Measurements from ENCODE around the gene TCEAL9. TPM values are rescaled to one million over a fixed set of nuclear protein-coding genes. Genes with fewer than 3 reads are reported as not detected.

TCEAL9 gene
- total RNA-seq, 6 experiments from 2014 or later, result 2.5 to 14.3 (median 9.1) TPM

- DNase-seq (peak; percentile 48 to 71 (median 63)), ATAC-seq (peak; percentile 70 to 88 (median 82))
- Histone ChIP-seq H3K36me3 (no peaks in the 10 kb centered on the region), H3K4me1 (no peaks in the 10 kb centered on the region), H3K27me3 (no peaks in the 10 kb centered on the region), H3K9me3 (no peaks in the 10 kb centered on the region), H3K27ac (no peak overlapping the region), H3K4me3 (peak overlapping the region; percentile 31 to 58 (median 35))
- 18% methylated on average over 13 of the region's 19 CpGs for WGBS (ENCODE audit: insufficient coverage, low coverage, low lambda C conversion rate, missing lambda C conversion rate)
- TF ChIP-seq CTCF (IDR thresholded peaks at IDR 0.05), result no peak
- peak; percentile 34 for TF ChIP-seq POLR2A (IDR thresholded peaks at IDR 0.05)
- intact Hi-C loops (cut with DNase I), result no loop called here
Observed at GRCh38 chrX:103404231-103405008, 48.1 kb downstream of the TCEAL9 start.

- 8% methylated on average over 7 of the region's 7 CpGs for WGBS (ENCODE audit: insufficient coverage, low coverage, low lambda C conversion rate, missing lambda C conversion rate)
- Histone ChIP-seq H3K36me3 (no peaks in the 10 kb centered on the region), H3K4me1 (no peaks in the 10 kb centered on the region), H3K9me3 (no peaks in the 10 kb centered on the region), H3K27me3 (no peaks in the 10 kb centered on the region), H3K27ac (no peak overlapping the region), H3K4me3 (peak overlapping the region; percentile 31 to 58 (median 35))
- TF ChIP-seq CTCF (IDR thresholded peaks at IDR 0.05) (no peak), POLR2A (IDR thresholded peaks at IDR 0.05) (no peak)
- intact Hi-C loops (cut with DNase I), result no loop called here
- DNase-seq (no peak), ATAC-seq (peak in 3 of 4 donors; percentile 44 to 53 (median 44))
Observed at GRCh38 chrX:103405009-103405333, 48.7 kb downstream of the TCEAL9 start.

- H3K4me3 ChIP-seq, result no peak overlapping the region
- 33% methylated on average over 1 of the region's 1 CpG for WGBS (ENCODE audit: insufficient coverage, low coverage, low lambda C conversion rate, missing lambda C conversion rate)
- intact Hi-C loops (cut with DNase I), result no loop called here
- no peaks in the 10 kb centered on the region for H3K4me1 ChIP-seq
- no peaks in the 10 kb centered on the region for H3K27me3 ChIP-seq
- ATAC-seq, result no peak
- H3K36me3 ChIP-seq, result no peaks in the 10 kb centered on the region
- DNase-seq, result no peak
- H3K9me3 ChIP-seq, result no peaks in the 10 kb centered on the region
- TF ChIP-seq POLR2A (IDR thresholded peaks at IDR 0.05), result no peak
- no peak for TF ChIP-seq CTCF (IDR thresholded peaks at IDR 0.05)
- H3K27ac ChIP-seq, result no peak overlapping the region
Observed at GRCh38 chrX:103406256-103406655, 50.0 kb downstream of the TCEAL9 start.

- Histone ChIP-seq H3K36me3 (no peaks in the 10 kb centered on the region), H3K27ac (no peak overlapping the region), H3K4me3 (no peak overlapping the region), H3K9me3 (no peaks in the 10 kb centered on the region), H3K4me1 (no peaks in the 10 kb centered on the region), H3K27me3 (no peaks in the 10 kb centered on the region)
- ATAC-seq, result no peak
- TF ChIP-seq CTCF (IDR thresholded peaks at IDR 0.05) (no peak), POLR2A (IDR thresholded peaks at IDR 0.05) (no peak)
- DNase-seq, result no peak
- 90% methylated on average over 2 of the region's 2 CpGs for WGBS (ENCODE audit: insufficient coverage, low coverage, low lambda C conversion rate, missing lambda C conversion rate)
- intact Hi-C loops (cut with DNase I), result no loop called here
Observed at GRCh38 chrX:103407776-103408175, 51.5 kb downstream of the TCEAL9 start.

Small RNA genes within 50 kb of the gene (small RNA-seq; reads per million reads assigned to genes)
- 0 reads per million in 2 experiments for gene Z92846.1

Other genes starting within 250 kb of the TCEAL9 start
- gene BEX4, start 141.4 kb upstream of the TCEAL9 start, total RNA-seq, result 1 to 10 TPM; 2.2 to 6.1 (median 2.9) TPM
- gene TCEAL8, start 101.4 kb upstream of the TCEAL9 start, total RNA-seq, result 10 to 100 TPM; 11.2 to 21.0 (median 16.6) TPM
- gene TCEAL5, start 79.8 kb upstream of the TCEAL9 start, total RNA-seq, result not detected
- gene BEX2, start 45.5 kb upstream of the TCEAL9 start, total RNA-seq, result 1 to 10 TPM in 3 of 6 experiments, not detected in 3; 1.9 to 2.1 (median 2.1) TPM
- gene TCEAL7, start 26.3 kb upstream of the TCEAL9 start, total RNA-seq, result 1 to 10 TPM in 1 of 6 experiments, under 1 TPM in 2, not detected in 3; 0.34 to 1.2 (median 0.62) TPM
- gene BEX3, start 20.0 kb downstream of the TCEAL9 start, total RNA-seq, result 10 to 100 TPM; 19.9 to 40.1 (median 35.6) TPM
- under 1 TPM in 4 of 6 experiments, not detected in 2; 0.12 to 0.49 (median 0.24) TPM for gene RAB40A, start 163.0 kb downstream of the TCEAL9 start, total RNA-seq
- gene TCEAL4, start 229.0 kb downstream of the TCEAL9 start, total RNA-seq, result 10 to 100 TPM; 23.3 to 34.5 (median 28.1) TPM

All from right lobe of liver (tissue), 6 donors.